Neuron (in vitro differentiated cells): ENCODE data around the gene GLE1.
"Not testable (repeated sequence)": the region's sequence is repeated elsewhere in the genome, so short reads cannot be mapped to it uniquely, and the experiment has no call there.

ENCODE experiments used
- H2AFZ ChIP-seq: one replicate; pipeline ENCODE4 v1.6.1; 2013; ENCODE audit warnings: low read depth, mild to moderate bottlenecking, inconsistent platforms, low read length, moderate library complexity
- H3K27me3 ChIP-seq: one replicate; pipeline ENCODE4 v1.6.1; 2013; ENCODE audit warnings: low read length; ENCODE audit not compliant: insufficient read depth
- H3K36me3 ChIP-seq: one replicate; pipeline ENCODE4 v1.6.1; 2013; ENCODE audit warnings: low read length; ENCODE audit not compliant: insufficient read depth
- H3K4me1 ChIP-seq: one replicate; pipeline ENCODE4 v1.6.1; 2013; ENCODE audit warnings: low read length; ENCODE audit not compliant: insufficient read depth
- H3K4me3 ChIP-seq: 2 replicates; pipeline ENCODE4 v1.5.1; 2013; ENCODE audit warnings: mild to moderate bottlenecking, low read length, moderate library complexity
- H3K9me3 ChIP-seq: one replicate; pipeline ENCODE4 v1.6.1; 2013; ENCODE audit warnings: low read length

Gene GLE1

GRCh38 chr9:128565578-128565977, 61.1 kb downstream of the GLE1 start:
- H3K9me3 ChIP-seq, result no peaks in the 10 kb centered on the region
- no peak overlapping the region for H2AFZ ChIP-seq
- H3K4me1 ChIP-seq, result no peaks in the 10 kb centered on the region
- peaks cover 50% of the 10 kb centered on the region for H3K36me3 ChIP-seq
- H3K27me3 ChIP-seq, result no peaks in the 10 kb centered on the region
- no peak overlapping the region for H3K4me3 ChIP-seq

GRCh38 chr9:128568470-128569078, 64.1 kb downstream of the GLE1 start:
- Histone ChIP-seq H3K4me3 (no peak overlapping the region), H3K9me3 (no peaks in the 10 kb centered on the region), H3K27me3 (no peaks in the 10 kb centered on the region), H3K36me3 (peaks cover 64% of the 10 kb centered on the region), H2AFZ (no peak overlapping the region), H3K4me1 (no peaks in the 10 kb centered on the region)

GRCh38 chr9:128575469-128575868, 71.0 kb downstream of the GLE1 start:
- Histone ChIP-seq H3K27me3 (no peaks in the 10 kb centered on the region), H3K9me3 (no peaks in the 10 kb centered on the region), H3K36me3 (peaks cover 82% of the 10 kb centered on the region), H3K4me3 (no peak overlapping the region), H2AFZ (no peak overlapping the region), H3K4me1 (no peaks in the 10 kb centered on the region)

- Histone ChIP-seq H3K4me3 (no peak overlapping the region), H3K9me3 (no peaks in the 10 kb centered on the region), H3K27me3 (no peaks in the 10 kb centered on the region), H3K36me3 (peaks cover 84% of the 10 kb centered on the region), H3K4me1 (no peaks in the 10 kb centered on the region), H2AFZ (no peak overlapping the region)
These were observed 71.4 kb downstream of the GLE1 start for GRCh38 chr9:128575916-128576315.

- no peak overlapping the region for H3K4me3 ChIP-seq
- no peak overlapping the region for H2AFZ ChIP-seq
- no peaks in the 10 kb centered on the region for H3K27me3 ChIP-seq
- no peaks in the 10 kb centered on the region for H3K4me1 ChIP-seq
- H3K36me3 ChIP-seq, result peaks cover 88% of the 10 kb centered on the region
- no peaks in the 10 kb centered on the region for H3K9me3 ChIP-seq
These were observed 72.7 kb downstream of the GLE1 start for GRCh38 chr9:128577206-128577605.

- H3K27me3 ChIP-seq, result no peaks in the 10 kb centered on the region
- no peaks in the 10 kb centered on the region for H3K9me3 ChIP-seq
- H3K4me1 ChIP-seq, result no peaks in the 10 kb centered on the region
- no peak overlapping the region for H3K4me3 ChIP-seq
- H3K36me3 ChIP-seq, result peaks cover 95% of the 10 kb centered on the region
- no peak overlapping the region for H2AFZ ChIP-seq
These were observed 74.7 kb downstream of the GLE1 start for GRCh38 chr9:128579194-128579593.

- Histone ChIP-seq H3K27me3 (no peaks in the 10 kb centered on the region), H3K36me3 (peaks cover 96% of the 10 kb centered on the region), H2AFZ (no peak overlapping the region), H3K4me3 (no peak overlapping the region), H3K9me3 (no peaks in the 10 kb centered on the region), H3K4me1 (no peaks in the 10 kb centered on the region)
These were observed 76.2 kb downstream of the GLE1 start for GRCh38 chr9:128580731-128581130.

GRCh38 chr9:128585155-128585554, 80.6 kb downstream of the GLE1 start:
- H3K36me3 ChIP-seq, result peaks cover 87% of the 10 kb centered on the region
- not testable (repeated sequence) for H3K9me3 ChIP-seq, H3K4me1 ChIP-seq, H3K27me3 ChIP-seq, H3K4me3 ChIP-seq, H2AFZ ChIP-seq

GRCh38 chr9:128586934-128587333, 82.4 kb downstream of the GLE1 start:
- H2AFZ ChIP-seq, H3K4me1 ChIP-seq, H3K27me3 ChIP-seq, H3K9me3 ChIP-seq, H3K4me3 ChIP-seq: not testable (repeated sequence)
- H3K36me3 ChIP-seq, result peaks cover 85% of the 10 kb centered on the region

- no peaks in the 10 kb centered on the region for H3K4me1 ChIP-seq
- H3K36me3 ChIP-seq, result peaks cover 85% of the 10 kb centered on the region
- H3K27me3 ChIP-seq, result no peaks in the 10 kb centered on the region
- no peaks in the 10 kb centered on the region for H3K9me3 ChIP-seq
- H2AFZ ChIP-seq, result no peak overlapping the region
- no peak overlapping the region for H3K4me3 ChIP-seq
These were observed 82.9 kb downstream of the GLE1 start for GRCh38 chr9:128587453-128587852.

- H3K36me3 ChIP-seq, result peaks cover 84% of the 10 kb centered on the region
- H3K4me3 ChIP-seq, result no peak overlapping the region
These were observed 84.2 kb downstream of the GLE1 start for GRCh38 chr9:128588581-128589233.

More at GRCh38 chr9:128588581-128589233, 84.2 kb downstream of the GLE1 start:
- H3K27me3 ChIP-seq, result no peaks in the 10 kb centered on the region
- no peaks in the 10 kb centered on the region for H3K9me3 ChIP-seq
- H2AFZ ChIP-seq, result no peak overlapping the region
- H3K4me1 ChIP-seq, result no peaks in the 10 kb centered on the region
